K562 (cell line): ENCODE results near the gene DNAJC17. TPM values are rescaled to one million over a fixed set of nuclear protein-coding genes. Genes with fewer than 3 reads are reported as not detected.

Experiments
- CREM ChIP-seq: IDR thresholded peaks from 2 replicates; pipeline ENCODE4 v1.6.1; 2014; ENCODE audit warnings: antibody characterized with exemption, low read depth
- GABPB1 ChIP-seq: sonication (generic); formaldehyde crosslinking; IDR thresholded peaks from 2 replicates; pipeline ENCODE4 v1.8.0; 2022; ENCODE audit warnings: mild to moderate bottlenecking, missing genetic modification reagents
- MXI1 ChIP-seq: IDR thresholded peaks from 2 replicates; pipeline ENCODE4 v1.6.1; 2011; ENCODE audit warnings: low read depth, mild to moderate bottlenecking, improper control_type of control experiment, low read length
- SMAD4 ChIP-seq: fragments of 250-450 bp; sonication (Bioruptor Pico); conservative IDR thresholded peaks from 2 replicates; pipeline ENCODE4 v1.8.0; 2021; ENCODE audit warnings: inconsistent platforms, mild to moderate bottlenecking, moderate library complexity
- polyA plus RNA-seq, 8 experiments: library from polyadenylated mRNA; depleted of rRNA in 4 of 8; stranded (reverse) in 5 of 8; unstranded in 3 of 8; fragments of >200 nt; fragmentation: Nextera tagmentation in 2 of 8; fragmentation: Illumina TruSeq in 1 of 8; extraction: Ambion mirVana in 2 of 8; extraction: Trizol in 1 of 8; gene quantifications; 2 replicates each; pipeline versions ENCODE4 v1.2.1 to v1.2.3, GENCODE V29; 2011 to 2014; ENCODE audit warnings: inconsistent platforms in 1 of 8, missing spikeins in 1 of 8
- total RNA-seq, 7 experiments: library from RNA; depleted of rRNA in 6 of 7; stranded (reverse); fragments of >200 nt in 6 of 7; fragmentation: Illumina TruSeq in 2 of 7; extraction: Trizol in 2 of 7; gene quantifications; 2 replicates each; pipeline versions ENCODE4 v1.2.1 to v1.2.3, GENCODE V29; 2011 to 2021; ENCODE audit warnings: low replicate concordance in 1 of 7
- TF ChIP-seq, protein P1 (sequence below): fragments of 450-650 bp; IDR thresholded peaks from 2 replicates; pipeline ENCODE4 v1.6.1; 2016; ENCODE audit warnings: borderline replicate concordance
- TF ChIP-seq, protein P2 (sequence below): fragments of 450-650 bp; IDR thresholded peaks from 2 replicates; pipeline ENCODE4 v1.6.1; 2016; ENCODE audit warnings: missing biosample characterization, missing genetic modification characterization
- TF ChIP-seq, protein P3 (sequence below): fragments of 450-650 bp; IDR thresholded peaks from 2 replicates; pipeline ENCODE4 v1.6.1; 2016; ENCODE audit warnings: mild to moderate bottlenecking, moderate library complexity

The DNAJC17 gene
- total and polyA plus RNA-seq, 9 of the 15 experiments (the other 6 are each of a cell fraction or from before 2014, with no cell fraction given): 2.4 to 79.4 (median 44.2) TPM

DNA sequence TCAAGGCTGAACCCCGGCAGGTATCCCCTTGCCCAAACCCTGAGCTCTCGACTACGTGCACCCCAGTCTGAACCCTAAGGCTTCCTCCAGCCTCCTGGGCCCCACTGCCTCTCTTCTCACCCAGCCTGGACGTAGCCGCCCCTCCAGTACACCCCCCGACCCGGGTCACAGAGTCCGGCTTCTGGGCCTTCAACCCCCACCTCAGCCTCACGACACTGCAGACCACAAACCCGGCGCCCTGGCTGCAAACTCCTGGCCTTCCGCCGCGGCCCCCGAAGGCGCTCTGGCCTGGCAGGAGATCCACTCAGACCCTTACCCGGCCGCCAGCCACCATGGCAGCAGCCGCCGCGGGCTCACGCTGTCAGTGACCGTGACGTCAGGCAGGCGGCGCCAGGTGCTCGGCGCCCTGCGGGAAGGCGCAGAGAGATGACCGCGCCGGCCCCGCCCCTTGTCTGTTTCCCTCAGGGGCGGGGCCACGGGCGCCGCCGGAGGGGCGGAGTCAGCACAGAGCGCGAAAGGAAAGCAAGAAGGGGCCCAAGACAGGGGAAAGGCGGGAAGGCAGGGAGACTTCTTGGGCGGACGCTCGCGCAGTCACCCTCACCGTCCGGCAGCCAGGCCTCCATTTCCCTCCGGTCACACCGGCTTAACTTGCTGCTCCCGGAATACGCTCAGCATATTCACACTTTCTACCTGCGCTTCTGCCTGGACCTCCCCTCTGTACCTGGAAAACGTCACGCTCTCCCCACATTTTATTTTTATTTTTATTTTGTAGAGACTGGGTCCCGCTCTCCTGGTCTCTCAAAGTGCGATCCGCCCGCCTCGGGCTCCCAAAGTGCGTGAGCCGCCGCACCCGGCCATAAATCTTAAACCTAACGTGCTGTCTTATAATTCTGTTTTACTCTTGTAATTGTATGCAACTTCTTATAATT, 52.1 kb downstream of the DNAJC17 start, which contains the start of gene RMDN3 (continued):
- TF ChIP-seq, protein P1, sequence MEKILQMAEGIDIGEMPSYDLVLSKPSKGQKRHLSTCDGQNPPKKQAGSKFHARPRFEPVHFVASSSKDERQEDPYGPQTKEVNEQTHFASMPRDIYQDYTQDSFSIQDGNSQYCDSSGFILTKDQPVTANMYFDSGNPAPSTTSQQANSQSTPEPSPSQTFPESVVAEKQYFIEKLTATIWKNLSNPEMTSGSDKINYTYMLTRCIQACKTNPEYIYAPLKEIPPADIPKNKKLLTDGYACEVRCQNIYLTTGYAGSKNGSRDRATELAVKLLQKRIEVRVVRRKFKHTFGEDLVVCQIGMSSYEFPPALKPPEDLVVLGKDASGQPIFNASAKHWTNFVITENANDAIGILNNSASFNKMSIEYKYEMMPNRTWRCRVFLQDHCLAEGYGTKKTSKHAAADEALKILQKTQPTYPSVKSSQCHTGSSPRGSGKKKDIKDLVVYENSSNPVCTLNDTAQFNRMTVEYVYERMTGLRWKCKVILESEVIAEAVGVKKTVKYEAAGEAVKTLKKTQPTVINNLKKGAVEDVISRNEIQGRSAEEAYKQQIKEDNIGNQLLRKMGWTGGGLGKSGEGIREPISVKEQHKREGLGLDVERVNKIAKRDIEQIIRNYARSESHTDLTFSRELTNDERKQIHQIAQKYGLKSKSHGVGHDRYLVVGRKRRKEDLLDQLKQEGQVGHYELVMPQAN: peak; percentile 91
- peak; percentile 89 for TF ChIP-seq MXI1
- TF ChIP-seq CREM: peak; percentile 99
- TF ChIP-seq, protein P2, sequence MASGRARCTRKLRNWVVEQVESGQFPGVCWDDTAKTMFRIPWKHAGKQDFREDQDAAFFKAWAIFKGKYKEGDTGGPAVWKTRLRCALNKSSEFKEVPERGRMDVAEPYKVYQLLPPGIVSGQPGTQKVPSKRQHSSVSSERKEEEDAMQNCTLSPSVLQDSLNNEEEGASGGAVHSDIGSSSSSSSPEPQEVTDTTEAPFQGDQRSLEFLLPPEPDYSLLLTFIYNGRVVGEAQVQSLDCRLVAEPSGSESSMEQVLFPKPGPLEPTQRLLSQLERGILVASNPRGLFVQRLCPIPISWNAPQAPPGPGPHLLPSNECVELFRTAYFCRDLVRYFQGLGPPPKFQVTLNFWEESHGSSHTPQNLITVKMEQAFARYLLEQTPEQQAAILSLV (tag): no peak
- TF ChIP-seq SMAD4 (CRISPR knock-in tag): peak; percentile 47; the same call in 1 of the 2 replicates
- peak; percentile 43; the same call in 1 of the 2 replicates for TF ChIP-seq GABPB1 (CRISPR knock-in tag)
- TF ChIP-seq, protein P3, sequence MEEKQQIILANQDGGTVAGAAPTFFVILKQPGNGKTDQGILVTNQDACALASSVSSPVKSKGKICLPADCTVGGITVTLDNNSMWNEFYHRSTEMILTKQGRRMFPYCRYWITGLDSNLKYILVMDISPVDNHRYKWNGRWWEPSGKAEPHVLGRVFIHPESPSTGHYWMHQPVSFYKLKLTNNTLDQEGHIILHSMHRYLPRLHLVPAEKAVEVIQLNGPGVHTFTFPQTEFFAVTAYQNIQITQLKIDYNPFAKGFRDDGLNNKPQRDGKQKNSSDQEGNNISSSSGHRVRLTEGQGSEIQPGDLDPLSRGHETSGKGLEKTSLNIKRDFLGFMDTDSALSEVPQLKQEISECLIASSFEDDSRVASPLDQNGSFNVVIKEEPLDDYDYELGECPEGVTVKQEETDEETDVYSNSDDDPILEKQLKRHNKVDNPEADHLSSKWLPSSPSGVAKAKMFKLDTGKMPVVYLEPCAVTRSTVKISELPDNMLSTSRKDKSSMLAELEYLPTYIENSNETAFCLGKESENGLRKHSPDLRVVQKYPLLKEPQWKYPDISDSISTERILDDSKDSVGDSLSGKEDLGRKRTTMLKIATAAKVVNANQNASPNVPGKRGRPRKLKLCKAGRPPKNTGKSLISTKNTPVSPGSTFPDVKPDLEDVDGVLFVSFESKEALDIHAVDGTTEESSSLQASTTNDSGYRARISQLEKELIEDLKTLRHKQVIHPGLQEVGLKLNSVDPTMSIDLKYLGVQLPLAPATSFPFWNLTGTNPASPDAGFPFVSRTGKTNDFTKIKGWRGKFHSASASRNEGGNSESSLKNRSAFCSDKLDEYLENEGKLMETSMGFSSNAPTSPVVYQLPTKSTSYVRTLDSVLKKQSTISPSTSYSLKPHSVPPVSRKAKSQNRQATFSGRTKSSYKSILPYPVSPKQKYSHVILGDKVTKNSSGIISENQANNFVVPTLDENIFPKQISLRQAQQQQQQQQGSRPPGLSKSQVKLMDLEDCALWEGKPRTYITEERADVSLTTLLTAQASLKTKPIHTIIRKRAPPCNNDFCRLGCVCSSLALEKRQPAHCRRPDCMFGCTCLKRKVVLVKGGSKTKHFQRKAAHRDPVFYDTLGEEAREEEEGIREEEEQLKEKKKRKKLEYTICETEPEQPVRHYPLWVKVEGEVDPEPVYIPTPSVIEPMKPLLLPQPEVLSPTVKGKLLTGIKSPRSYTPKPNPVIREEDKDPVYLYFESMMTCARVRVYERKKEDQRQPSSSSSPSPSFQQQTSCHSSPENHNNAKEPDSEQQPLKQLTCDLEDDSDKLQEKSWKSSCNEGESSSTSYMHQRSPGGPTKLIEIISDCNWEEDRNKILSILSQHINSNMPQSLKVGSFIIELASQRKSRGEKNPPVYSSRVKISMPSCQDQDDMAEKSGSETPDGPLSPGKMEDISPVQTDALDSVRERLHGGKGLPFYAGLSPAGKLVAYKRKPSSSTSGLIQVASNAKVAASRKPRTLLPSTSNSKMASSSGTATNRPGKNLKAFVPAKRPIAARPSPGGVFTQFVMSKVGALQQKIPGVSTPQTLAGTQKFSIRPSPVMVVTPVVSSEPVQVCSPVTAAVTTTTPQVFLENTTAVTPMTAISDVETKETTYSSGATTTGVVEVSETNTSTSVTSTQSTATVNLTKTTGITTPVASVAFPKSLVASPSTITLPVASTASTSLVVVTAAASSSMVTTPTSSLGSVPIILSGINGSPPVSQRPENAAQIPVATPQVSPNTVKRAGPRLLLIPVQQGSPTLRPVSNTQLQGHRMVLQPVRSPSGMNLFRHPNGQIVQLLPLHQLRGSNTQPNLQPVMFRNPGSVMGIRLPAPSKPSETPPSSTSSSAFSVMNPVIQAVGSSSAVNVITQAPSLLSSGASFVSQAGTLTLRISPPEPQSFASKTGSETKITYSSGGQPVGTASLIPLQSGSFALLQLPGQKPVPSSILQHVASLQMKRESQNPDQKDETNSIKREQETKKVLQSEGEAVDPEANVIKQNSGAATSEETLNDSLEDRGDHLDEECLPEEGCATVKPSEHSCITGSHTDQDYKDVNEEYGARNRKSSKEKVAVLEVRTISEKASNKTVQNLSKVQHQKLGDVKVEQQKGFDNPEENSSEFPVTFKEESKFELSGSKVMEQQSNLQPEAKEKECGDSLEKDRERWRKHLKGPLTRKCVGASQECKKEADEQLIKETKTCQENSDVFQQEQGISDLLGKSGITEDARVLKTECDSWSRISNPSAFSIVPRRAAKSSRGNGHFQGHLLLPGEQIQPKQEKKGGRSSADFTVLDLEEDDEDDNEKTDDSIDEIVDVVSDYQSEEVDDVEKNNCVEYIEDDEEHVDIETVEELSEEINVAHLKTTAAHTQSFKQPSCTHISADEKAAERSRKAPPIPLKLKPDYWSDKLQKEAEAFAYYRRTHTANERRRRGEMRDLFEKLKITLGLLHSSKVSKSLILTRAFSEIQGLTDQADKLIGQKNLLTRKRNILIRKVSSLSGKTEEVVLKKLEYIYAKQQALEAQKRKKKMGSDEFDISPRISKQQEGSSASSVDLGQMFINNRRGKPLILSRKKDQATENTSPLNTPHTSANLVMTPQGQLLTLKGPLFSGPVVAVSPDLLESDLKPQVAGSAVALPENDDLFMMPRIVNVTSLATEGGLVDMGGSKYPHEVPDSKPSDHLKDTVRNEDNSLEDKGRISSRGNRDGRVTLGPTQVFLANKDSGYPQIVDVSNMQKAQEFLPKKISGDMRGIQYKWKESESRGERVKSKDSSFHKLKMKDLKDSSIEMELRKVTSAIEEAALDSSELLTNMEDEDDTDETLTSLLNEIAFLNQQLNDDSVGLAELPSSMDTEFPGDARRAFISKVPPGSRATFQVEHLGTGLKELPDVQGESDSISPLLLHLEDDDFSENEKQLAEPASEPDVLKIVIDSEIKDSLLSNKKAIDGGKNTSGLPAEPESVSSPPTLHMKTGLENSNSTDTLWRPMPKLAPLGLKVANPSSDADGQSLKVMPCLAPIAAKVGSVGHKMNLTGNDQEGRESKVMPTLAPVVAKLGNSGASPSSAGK: no peak; the same call in none of the 2 replicates
